ENCODE measurements around the gene TNNI3K. TPM values are rescaled to one million over a fixed set of nuclear protein-coding genes. Genes with fewer than 3 reads are reported as not detected.

The TNNI3K gene
- total and polyA plus RNA-seq, 2 of the 8 experiments (the other 6 are each of a cell fraction or from before 2014, with no cell fraction given), result 0.41 to 0.48 TPM

- H3K4me1 ChIP-seq (replicated peaks in 1 of 4; ENCODE audit: control insufficient read depth in 3 of 4, insufficient read depth in 4 of 4, low read length in 3 of 4), result no peaks in the 10 kb centered on the region
- H3K23me2 ChIP-seq (ENCODE audit: low read depth, low read length), result no peaks in the 10 kb centered on the region
- no peak overlapping the region for H3K9ac ChIP-seq (replicated peaks in 1 of 4; ENCODE audit: extremely low read depth in 1 of 4, low read depth in 3 of 4, low read length in 3 of 4)
- no peaks in the 10 kb centered on the region for H3K36me3 ChIP-seq (ENCODE audit: control insufficient read depth in 2 of 4, insufficient read depth in 4 of 4, low read length in 3 of 4)
- no peaks in the 10 kb centered on the region for H3K79me2 ChIP-seq (ENCODE audit: control insufficient read depth in 1 of 2, insufficient read depth in 2 of 2, low read length in 2 of 2)
- POLR2A ChIA-PET (ENCODE audit: partially characterized antibody), result no interaction called here
- H2BK120ac ChIP-seq (replicated peaks; ENCODE audit: low read depth, low read length), result no peak overlapping the region
- no peak overlapping the region for H3K4ac ChIP-seq (replicated peaks; ENCODE audit: insufficient read length, low read depth, low read length)
- WGBS, 2 experiments (ENCODE audit: extremely low coverage in 1 of 2, insufficient coverage in 1 of 2, insufficient read length in 1 of 2, insufficient replicate concordance in 2 of 2, low coverage in 1 of 2, low lambda C conversion rate in 2 of 2, missing lambda C conversion rate in 1 of 2), result 85% methylated on average over 3 of the region's 3 CpGs; no CpG with 5 or more reads in 1 of the 2 experiments
- no peak overlapping the region for H4K8ac ChIP-seq (ENCODE audit: extremely low read depth, insufficient read depth, low read length)
- no peak overlapping the region for H2AK5ac ChIP-seq (ENCODE audit: low read depth, low read length)
- no peak overlapping the region for H3K23ac ChIP-seq (ENCODE audit: insufficient read length)
- no peak overlapping the region for H2BK5ac ChIP-seq (ENCODE audit: low read depth, low read length)
- H4K91ac ChIP-seq (replicated peaks; ENCODE audit: insufficient read length, low read length), result no peak overlapping the region
- TF ChIP-seq USF2 (IDR thresholded peaks at IDR 0.05; ENCODE audit: low read length) (no peak), GABPA (IDR thresholded peaks at IDR 0.05; ENCODE audit: borderline replicate concordance, insufficient read depth, low read length) (no peak), SP4 (IDR thresholded peaks at IDR 0.05; ENCODE audit: low read length) (no peak), POU5F1 (IDR thresholded peaks at IDR 0.05; ENCODE audit: low read depth, low read length) (no peak), CEBPB (IDR thresholded peaks at IDR 0.05; ENCODE audit: low read depth, low read length) (no peak), KDM1A (IDR thresholded peaks at IDR 0.05; ENCODE audit: borderline replicate concordance, low read length) (no peak), EZH2 (IDR thresholded peaks at IDR 0.05; ENCODE audit: low read depth, low read length, severe bottlenecking) (no peak)
- H3K18ac ChIP-seq (ENCODE audit: extremely low read depth, low read length), result no peak overlapping the region
- no peaks in the 10 kb centered on the region for H3K27me3 ChIP-seq (replicated peaks in 1 of 4; ENCODE audit: control insufficient read depth in 3 of 4, extremely low read depth in 1 of 4, insufficient read depth in 3 of 4, low read length in 3 of 4)
- no peaks in the 10 kb centered on the region for H4K20me1 ChIP-seq (replicated peaks in 1 of 2; ENCODE audit: control insufficient read depth in 1 of 2, insufficient read depth in 2 of 2, low read length in 2 of 2)
- no peak overlapping the region for H2BK15ac ChIP-seq (ENCODE audit: low read length)
- H3K9me3 ChIP-seq (ENCODE audit: insufficient read depth in 2 of 2, low read depth in 1 of 2, low read length in 1 of 2), result no peaks in the 10 kb centered on the region
- H3K4me3 ChIP-seq (ENCODE audit: extremely low read depth in 1 of 4, insufficient read depth in 2 of 4, low read depth in 3 of 4, low read length in 4 of 4), result no peak overlapping the region
- CTCF ChIA-PET (ENCODE audit: partially characterized antibody), result interaction anchor here (1.4 kb wide), 1 partner anchor 238 kb away, joined by 5 read pairs; no protein-coding TSS in a partner anchor
- no peak overlapping the region for H3K4me2 ChIP-seq (ENCODE audit: insufficient read depth in 1 of 2, low read depth in 2 of 2, low read length in 2 of 2)
- no peak overlapping the region for H2BK20ac ChIP-seq (ENCODE audit: low read length)
- no peak overlapping the region for H3K14ac ChIP-seq (ENCODE audit: insufficient read length)
- FAIRE-seq, result no peak
- H4K5ac ChIP-seq (ENCODE audit: insufficient read length, low read depth, low read length), result no peak overlapping the region
- no peak overlapping the region for H3K27ac ChIP-seq (ENCODE audit: low read depth, low read length)
- no peaks in the 10 kb centered on the region for H3K79me1 ChIP-seq (ENCODE audit: low read depth, low read length)
- DNase-seq (ENCODE audit: low read depth in 1 of 2, low spot score in 2 of 2), result no peak
- H2BK12ac ChIP-seq (ENCODE audit: low read depth, low read length), result no peak overlapping the region
- H3K56ac ChIP-seq (replicated peaks; ENCODE audit: insufficient read length, low read depth, low read length), result no peak overlapping the region
- H2AFZ ChIP-seq (ENCODE audit: low read length), result no peak overlapping the region
These were observed 30.8 kb downstream of the TNNI3K start for GRCh38 chr1:74266001-74266400.

Data from H1 (cell line).